Neural progenitor cell (in vitro differentiated cells): ENCODE results near the gene PSTPIP1.

Source experiments
- CTCF ChIP-seq: fragments of 200-600 bp; sonication (generic); IDR thresholded peaks from 2 replicates; pipeline ENCODE4 v1.5.1; 2017; ENCODE audit warnings: antibody characterized with exemption, mild to moderate bottlenecking
- EZH2 ChIP-seq: fragments of 200-600 bp; sonication (generic); IDR thresholded peaks from 2 replicates; pipeline ENCODE4 v1.6.1; 2017; ENCODE audit warnings: antibody characterized with exemption, mild to moderate bottlenecking, moderate library complexity
- EZH2phosphoT487 ChIP-seq: fragments of 200-600 bp; sonication (generic); IDR thresholded peaks from 2 replicates; pipeline ENCODE4 v1.6.1; 2017; ENCODE audit warnings: antibody characterized with exemption

- no peak for TF ChIP-seq CTCF
- no peak for TF ChIP-seq EZH2
- TF ChIP-seq EZH2phosphoT487 = no peak
Measured at GRCh38 chr15:77021088-77021481, 26.2 kb downstream of the PSTPIP1 start.
